ENCODE data around the gene ADGRB2. TPM values are rescaled to one million over a fixed set of nuclear protein-coding genes. Genes with fewer than 3 reads are reported as not detected.

The ADGRB2 gene
- total RNA-seq, 3 donors from 2014 or later = 0.18 to 0.68 (median 0.65) TPM

GRCh38 chr1:31798433-31799195 is 34.5 kb upstream of the ADGRB2 start:
- Mint-ChIP-seq H3K36me3 (ENCODE audit: insufficient read depth) (no peaks in the 10 kb centered on the region), H3K4me1 (ENCODE audit: low read depth) (peaks cover 9% of the 10 kb centered on the region), H3K27me3 (ENCODE audit: low read depth) (peaks cover 3% of the 10 kb centered on the region), H3K9me3 (no peaks in the 10 kb centered on the region), H3K4me3 (no peak overlapping the region)
- DNase-seq (no peak), ATAC-seq (peak; percentile 81 to 92)

GRCh38 chr1:31798086-31798432 is 33.9 kb upstream of the ADGRB2 start:
- ATAC-seq = no peak
- DNase-seq = no peak
- Mint-ChIP-seq H3K27me3 (ENCODE audit: low read depth) (peaks cover 3% of the 10 kb centered on the region), H3K4me3 (no peak overlapping the region), H3K4me1 (ENCODE audit: low read depth) (peaks cover 9% of the 10 kb centered on the region), H3K9me3 (no peaks in the 10 kb centered on the region), H3K36me3 (ENCODE audit: insufficient read depth) (no peaks in the 10 kb centered on the region)

DNA sequence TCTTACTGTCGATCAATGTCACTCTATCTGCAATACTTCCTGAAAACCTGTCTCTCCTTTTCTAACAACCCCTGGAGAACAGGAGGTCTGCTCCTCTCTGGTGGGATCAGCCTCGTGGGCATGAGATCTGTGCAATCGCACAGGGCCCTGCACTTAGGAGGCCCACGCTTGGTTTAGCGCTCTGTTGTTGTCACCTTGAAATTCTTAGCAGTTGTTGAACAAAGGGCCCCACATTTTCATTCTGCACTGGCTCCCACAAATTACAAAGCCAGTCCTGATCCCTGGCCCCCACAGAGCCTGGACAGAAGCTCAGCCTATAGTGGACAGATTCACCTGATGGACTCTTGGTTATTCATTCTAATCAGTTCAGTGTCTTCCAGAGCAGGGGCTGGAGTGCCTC is 33.1 kb upstream of the ADGRB2 start:
- H3K4me1 Mint-ChIP-seq (ENCODE audit: low read depth) = peaks cover 2% of the 10 kb centered on the region
- peaks cover 4% of the 10 kb centered on the region for H3K27me3 Mint-ChIP-seq (ENCODE audit: low read depth)
- DNase-seq (no peak), ATAC-seq (no peak)
- no peak overlapping the region for H3K4me3 Mint-ChIP-seq
- H3K9me3 Mint-ChIP-seq = no peaks in the 10 kb centered on the region
- no peaks in the 10 kb centered on the region for H3K36me3 Mint-ChIP-seq (ENCODE audit: insufficient read depth)

GRCh38 chr1:31796707-31797106 is 32.6 kb upstream of the ADGRB2 start:
- ATAC-seq (no peak), DNase-seq (no peak)
- H3K36me3 Mint-ChIP-seq (ENCODE audit: insufficient read depth) = no peaks in the 10 kb centered on the region
- no peak overlapping the region for H3K4me3 Mint-ChIP-seq
- H3K9me3 Mint-ChIP-seq = no peaks in the 10 kb centered on the region
- H3K4me1 Mint-ChIP-seq (ENCODE audit: low read depth) = no peaks in the 10 kb centered on the region
- peaks cover 4% of the 10 kb centered on the region for H3K27me3 Mint-ChIP-seq (ENCODE audit: low read depth)

GRCh38 chr1:31795801-31796621 is 31.9 kb upstream of the ADGRB2 start:
- Mint-ChIP-seq H3K4me1 (ENCODE audit: low read depth) (no peaks in the 10 kb centered on the region), H3K9me3 (no peaks in the 10 kb centered on the region), H3K36me3 (ENCODE audit: insufficient read depth) (no peaks in the 10 kb centered on the region), H3K4me3 (no peak overlapping the region), H3K27me3 (ENCODE audit: low read depth) (peaks cover 4% of the 10 kb centered on the region)
- DNase-seq = no peak
- no peak for ATAC-seq

DNA sequence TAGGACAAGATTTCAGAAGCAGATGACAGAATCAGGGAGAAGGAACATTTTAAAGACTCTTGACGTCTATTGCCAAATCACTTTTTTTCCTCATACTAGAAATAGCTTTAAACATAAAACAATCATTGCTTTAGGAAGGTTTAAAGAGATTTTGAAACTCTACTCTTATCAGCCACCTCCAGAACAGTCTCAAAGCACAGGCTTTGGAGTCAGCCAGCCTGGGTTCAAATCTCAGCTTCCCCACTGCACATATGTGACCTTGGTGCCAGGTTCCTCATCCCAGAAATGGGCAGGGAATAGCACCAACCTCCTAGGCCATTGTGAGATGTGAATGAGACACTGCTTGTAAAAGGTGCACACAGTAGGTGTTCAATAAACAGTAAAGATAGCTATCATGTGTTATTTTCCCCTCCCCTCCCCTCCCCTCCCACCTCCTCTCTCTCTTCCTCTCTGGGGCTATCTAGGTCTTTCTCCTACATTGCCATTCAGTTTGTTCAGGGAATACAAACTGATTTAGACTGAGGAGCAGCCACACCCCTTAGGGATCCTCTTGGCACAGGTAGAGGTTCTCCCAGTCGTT is 31.0 kb upstream of the ADGRB2 start:
- Mint-ChIP-seq H3K27me3 (ENCODE audit: low read depth) (peaks cover 2% of the 10 kb centered on the region), H3K4me3 (no peak overlapping the region), H3K4me1 (ENCODE audit: low read depth) (no peaks in the 10 kb centered on the region), H3K9me3 (no peaks in the 10 kb centered on the region), H3K36me3 (ENCODE audit: insufficient read depth) (no peaks in the 10 kb centered on the region)
- DNase-seq (no peak), ATAC-seq (no peak)

- no peaks in the 10 kb centered on the region for H3K9me3 Mint-ChIP-seq
- H3K27me3 Mint-ChIP-seq (ENCODE audit: low read depth) = peaks cover 2% of the 10 kb centered on the region
- H3K36me3 Mint-ChIP-seq (ENCODE audit: insufficient read depth) = no peaks in the 10 kb centered on the region
- ATAC-seq (no peak), DNase-seq (no peak)
- no peak overlapping the region for H3K4me3 Mint-ChIP-seq
- peaks cover 6% of the 10 kb centered on the region for H3K4me1 Mint-ChIP-seq (ENCODE audit: low read depth)
Observed at GRCh38 chr1:31793586-31794285, 29.6 kb upstream of the ADGRB2 start.

DNA sequence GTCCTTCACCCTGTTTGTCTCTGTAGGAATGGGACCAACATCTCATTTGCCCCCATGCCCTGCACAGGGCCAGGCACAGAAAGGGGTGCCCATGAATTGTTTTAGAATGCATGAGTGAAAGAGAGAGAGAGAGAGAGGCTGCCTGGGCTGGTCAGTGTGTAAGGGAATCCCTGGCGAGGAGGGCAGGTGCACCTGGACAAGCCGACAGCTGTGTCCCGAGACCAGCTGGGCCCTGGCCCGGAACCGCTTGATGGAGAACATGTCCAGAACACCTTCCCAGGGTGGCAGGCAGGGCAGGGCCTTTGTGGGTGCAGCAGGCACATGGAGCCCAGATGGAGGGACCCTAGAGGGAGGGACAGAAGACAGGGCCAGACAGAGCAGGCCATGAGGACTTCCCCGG is 28.9 kb upstream of the ADGRB2 start:
- DNase-seq = no peak
- no peaks in the 10 kb centered on the region for H3K9me3 Mint-ChIP-seq
- peaks cover 2% of the 10 kb centered on the region for H3K27me3 Mint-ChIP-seq (ENCODE audit: low read depth)
- peaks cover 7% of the 10 kb centered on the region for H3K4me1 Mint-ChIP-seq (ENCODE audit: low read depth)
- no peak overlapping the region for H3K4me3 Mint-ChIP-seq
- no peak for ATAC-seq
- H3K36me3 Mint-ChIP-seq (ENCODE audit: insufficient read depth) = no peaks in the 10 kb centered on the region

- Mint-ChIP-seq H3K36me3 (ENCODE audit: insufficient read depth) (no peaks in the 10 kb centered on the region), H3K4me3 (no peak overlapping the region), H3K9me3 (no peaks in the 10 kb centered on the region), H3K4me1 (ENCODE audit: low read depth) (peaks cover 12% of the 10 kb centered on the region), H3K27me3 (ENCODE audit: low read depth) (peaks cover 2% of the 10 kb centered on the region)
- ATAC-seq (no peak), DNase-seq (no peak)
Observed at GRCh38 chr1:31792541-31792940, 28.4 kb upstream of the ADGRB2 start.

- Mint-ChIP-seq H3K9me3 (no peaks in the 10 kb centered on the region), H3K27me3 (ENCODE audit: low read depth) (peaks cover 2% of the 10 kb centered on the region), H3K36me3 (ENCODE audit: insufficient read depth) (no peaks in the 10 kb centered on the region), H3K4me3 (no peak overlapping the region), H3K4me1 (ENCODE audit: low read depth) (peaks cover 13% of the 10 kb centered on the region)
- DNase-seq = no peak
- no peak for ATAC-seq
Observed at GRCh38 chr1:31792116-31792515, 28.0 kb upstream of the ADGRB2 start.

DNA sequence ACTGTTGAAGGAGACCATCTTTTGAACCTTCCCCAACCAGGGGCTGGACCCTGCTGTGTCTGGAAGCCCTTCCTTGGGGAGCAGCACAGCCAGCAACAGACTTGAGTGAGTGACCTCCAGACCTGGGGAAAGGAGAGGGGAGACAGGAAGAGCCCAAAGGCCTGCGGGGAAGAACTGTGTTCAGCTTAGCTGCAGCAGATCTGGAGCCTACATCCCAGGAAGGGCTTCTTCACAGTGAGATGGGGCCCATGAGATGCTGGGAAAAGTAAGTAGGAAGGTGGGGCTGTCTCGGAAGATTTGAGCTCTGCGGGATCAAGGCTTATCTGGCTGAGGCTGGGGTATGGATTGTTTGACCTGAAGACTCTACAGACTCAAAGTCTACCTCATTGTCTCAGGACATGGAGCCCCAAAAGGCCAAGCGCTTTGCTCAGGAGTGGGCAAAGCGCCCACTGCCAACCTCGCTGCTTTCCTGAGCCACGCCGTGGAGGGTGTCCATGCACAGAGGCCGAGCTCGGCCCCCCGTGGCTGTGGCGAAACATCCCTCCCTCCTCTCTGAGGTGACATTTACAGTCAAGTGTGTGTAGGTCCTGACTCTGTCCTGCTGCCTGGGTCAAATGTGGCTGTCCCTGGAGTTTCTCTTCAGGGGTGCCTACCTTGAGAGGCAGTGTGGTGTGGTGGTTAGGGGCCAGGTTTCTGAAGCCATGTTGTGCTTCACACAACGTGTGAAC is 27.2 kb upstream of the ADGRB2 start:
- DNase-seq = no peak
- Mint-ChIP-seq H3K4me1 (ENCODE audit: low read depth) (peaks cover 13% of the 10 kb centered on the region), H3K36me3 (ENCODE audit: insufficient read depth) (no peaks in the 10 kb centered on the region), H3K9me3 (no peaks in the 10 kb centered on the region), H3K4me3 (no peak overlapping the region), H3K27me3 (ENCODE audit: low read depth) (peaks cover 2% of the 10 kb centered on the region)
- no peak for ATAC-seq

DNA sequence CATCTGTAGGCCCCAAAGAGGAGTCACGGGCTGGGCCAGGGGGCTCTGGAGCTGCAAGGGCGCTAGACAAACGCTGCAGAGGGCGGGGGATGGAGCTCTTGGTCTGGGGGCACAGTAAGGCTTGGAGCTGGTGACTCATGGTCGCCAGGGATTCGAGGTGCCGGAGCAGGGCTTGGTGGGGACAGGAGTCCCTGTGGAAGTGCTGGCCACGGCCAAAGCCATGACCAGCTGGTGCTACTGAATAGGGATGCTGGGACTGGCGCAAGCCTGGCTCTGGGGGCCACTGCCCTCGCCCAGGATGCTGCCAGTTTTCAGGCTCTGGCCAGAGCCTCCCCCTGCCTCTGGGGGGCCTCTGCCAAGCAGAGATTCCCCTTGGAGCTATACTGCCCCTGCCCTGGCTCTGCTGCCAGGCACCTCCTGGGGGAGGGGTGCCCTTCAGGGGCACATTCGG is 26.5 kb upstream of the ADGRB2 start:
- Mint-ChIP-seq H3K4me3 (no peak overlapping the region), H3K27me3 (ENCODE audit: low read depth) (peaks cover 2% of the 10 kb centered on the region), H3K36me3 (ENCODE audit: insufficient read depth) (no peaks in the 10 kb centered on the region), H3K4me1 (ENCODE audit: low read depth) (peaks cover 13% of the 10 kb centered on the region), H3K9me3 (no peaks in the 10 kb centered on the region)
- DNase-seq = no peak
- ATAC-seq = no peak

DNA sequence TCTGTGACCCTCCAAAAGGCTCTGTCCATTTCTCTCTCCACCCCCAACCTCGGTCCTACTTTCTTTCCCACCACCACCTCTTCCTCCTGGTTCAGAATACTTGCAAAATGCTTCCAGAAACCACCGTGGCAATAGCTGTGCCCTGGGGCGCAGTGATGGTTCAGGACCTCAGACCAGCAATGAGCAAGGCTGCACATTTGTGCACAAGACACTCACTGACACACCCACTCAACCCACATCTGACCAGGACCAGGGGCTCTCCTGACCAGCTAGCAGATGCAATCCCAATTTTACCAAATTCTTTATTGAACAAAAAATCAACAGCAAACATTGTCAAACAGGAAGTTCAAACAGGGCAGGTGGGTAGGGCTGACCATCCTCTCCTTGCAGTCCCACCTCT is 26.0 kb upstream of the ADGRB2 start:
- Mint-ChIP-seq H3K36me3 (ENCODE audit: insufficient read depth) (no peaks in the 10 kb centered on the region), H3K4me3 (peak overlapping the region; percentile 61), H3K27me3 (ENCODE audit: low read depth) (peaks cover 2% of the 10 kb centered on the region), H3K4me1 (ENCODE audit: low read depth) (peaks cover 13% of the 10 kb centered on the region), H3K9me3 (no peaks in the 10 kb centered on the region)
- no peak for DNase-seq
- no peak for ATAC-seq
